ENCODE results near the gene GPR17. TPM values are rescaled to one million over a fixed set of nuclear protein-coding genes. Genes with fewer than 3 reads are reported as not detected.
A peak's percentile ranks its signal among the peaks of the same experiment; 100 is the strongest.

Gene GPR17
- total RNA-seq, 2 donors from 2014 or later = 0.24 TPM; not detected in 1

GRCh38 chr2:127660291-127660578 lies 14.3 kb downstream of the GPR17 start:
- H3K36me3 ChIP-seq (ENCODE audit: control insufficient read depth, insufficient read depth, low read length) = peaks cover 5% of the 10 kb centered on the region
- peaks cover 4% of the 10 kb centered on the region for H3K9me3 Mint-ChIP-seq
- H3K27me3 ChIP-seq (ENCODE audit: control insufficient read depth, insufficient read depth, low read length, poor library complexity, severe bottlenecking) = peaks cover 15% of the 10 kb centered on the region
- H3K27ac ChIP-seq (ENCODE audit: low read depth, low read length) = no peak overlapping the region
- TF ChIP-seq CTCF (conservative IDR thresholded peaks at IDR 0.05) = no peak
- H3K4me1 Mint-ChIP-seq = peaks cover 14% of the 10 kb centered on the region
- H3K4me1 ChIP-seq (ENCODE audit: control insufficient read depth, insufficient read depth, low read length) = peaks cover 6% of the 10 kb centered on the region
- DNase-seq = no peak
- no peak overlapping the region for H3K9ac ChIP-seq (ENCODE audit: extremely low read depth, low read length, poor library complexity, severe bottlenecking)
- 96 to 98% methylated on average over 7 to 10 of the region's 10 CpGs for WGBS, 2 experiments (ENCODE audit: insufficient coverage in 1 of 2, insufficient read length in 1 of 2)
- no peak overlapping the region for H3K4me3 ChIP-seq (ENCODE audit: low read length)
- H3K4me3 Mint-ChIP-seq = no peak overlapping the region
- peaks cover 4% of the 10 kb centered on the region for H3K36me3 Mint-ChIP-seq (ENCODE audit: low read depth)
- H3K27me3 Mint-ChIP-seq (ENCODE audit: insufficient read depth) = peaks cover 22% of the 10 kb centered on the region
- H3K27ac Mint-ChIP-seq = no peak overlapping the region
- peaks cover 6% of the 10 kb centered on the region for H3K9me3 ChIP-seq (ENCODE audit: control insufficient read depth, low read length)

GRCh38 chr2:127661072-127661649 lies 15.2 kb downstream of the GPR17 start:
- peaks cover 17% of the 10 kb centered on the region for H3K27me3 ChIP-seq (ENCODE audit: control insufficient read depth, insufficient read depth, low read length, poor library complexity, severe bottlenecking)
- peaks cover 6% of the 10 kb centered on the region for H3K4me1 ChIP-seq (ENCODE audit: control insufficient read depth, insufficient read depth, low read length)
- no peak for TF ChIP-seq CTCF (conservative IDR thresholded peaks at IDR 0.05)
- no peak overlapping the region for H3K27ac ChIP-seq (ENCODE audit: low read depth, low read length)
- no peak for DNase-seq
- Mint-ChIP-seq H3K4me3 (no peak overlapping the region), H3K27ac (no peak overlapping the region), H3K27me3 (ENCODE audit: insufficient read depth) (peaks cover 32% of the 10 kb centered on the region), H3K36me3 (ENCODE audit: low read depth) (peaks cover 4% of the 10 kb centered on the region), H3K4me1 (peaks cover 12% of the 10 kb centered on the region), H3K9me3 (peaks cover 4% of the 10 kb centered on the region)
- WGBS, 2 experiments (ENCODE audit: insufficient coverage in 1 of 2, insufficient read length in 1 of 2) = 87 to 94% methylated on average over 12 to 14 of the region's 14 CpGs
- peaks cover 6% of the 10 kb centered on the region for H3K9me3 ChIP-seq (ENCODE audit: control insufficient read depth, low read length)
- H3K4me3 ChIP-seq (ENCODE audit: low read length) = no peak overlapping the region
- peaks cover 5% of the 10 kb centered on the region for H3K36me3 ChIP-seq (ENCODE audit: control insufficient read depth, insufficient read depth, low read length)
- no peak overlapping the region for H3K9ac ChIP-seq (ENCODE audit: extremely low read depth, low read length, poor library complexity, severe bottlenecking)

GRCh38 chr2:127661949-127662510 lies 16.1 kb downstream of the GPR17 start:
- peak; percentile 50 for DNase-seq
- H3K27ac ChIP-seq (ENCODE audit: low read depth, low read length) = no peak overlapping the region
- no peak overlapping the region for H3K27ac Mint-ChIP-seq

More at GRCh38 chr2:127661949-127662510, 16.1 kb downstream of the GPR17 start:
- peaks cover 6% of the 10 kb centered on the region for H3K4me1 ChIP-seq (ENCODE audit: control insufficient read depth, insufficient read depth, low read length)
- H3K9ac ChIP-seq (ENCODE audit: extremely low read depth, low read length, poor library complexity, severe bottlenecking) = no peak overlapping the region
- peaks cover 6% of the 10 kb centered on the region for H3K9me3 ChIP-seq (ENCODE audit: control insufficient read depth, low read length)
- H3K36me3 ChIP-seq (ENCODE audit: control insufficient read depth, insufficient read depth, low read length) = peaks cover 5% of the 10 kb centered on the region
- Mint-ChIP-seq H3K36me3 (ENCODE audit: low read depth) (peaks cover 4% of the 10 kb centered on the region), H3K4me1 (peaks cover 20% of the 10 kb centered on the region), H3K9me3 (peaks cover 4% of the 10 kb centered on the region), H3K27me3 (ENCODE audit: insufficient read depth) (peaks cover 34% of the 10 kb centered on the region), H3K4me3 (no peak overlapping the region)
- 89 to 95% methylated on average over 6 to 9 of the region's 9 CpGs for WGBS, 2 experiments (ENCODE audit: insufficient coverage in 1 of 2, insufficient read length in 1 of 2)
- H3K27me3 ChIP-seq (ENCODE audit: control insufficient read depth, insufficient read depth, low read length, poor library complexity, severe bottlenecking) = peaks cover 17% of the 10 kb centered on the region
- TF ChIP-seq CTCF (conservative IDR thresholded peaks at IDR 0.05) = no peak
- H3K4me3 ChIP-seq (ENCODE audit: low read length) = no peak overlapping the region

All from endodermal cell (in vitro differentiated cells).